ENCODE measurements around the gene PAQR6.

Gene PAQR6

DNA sequence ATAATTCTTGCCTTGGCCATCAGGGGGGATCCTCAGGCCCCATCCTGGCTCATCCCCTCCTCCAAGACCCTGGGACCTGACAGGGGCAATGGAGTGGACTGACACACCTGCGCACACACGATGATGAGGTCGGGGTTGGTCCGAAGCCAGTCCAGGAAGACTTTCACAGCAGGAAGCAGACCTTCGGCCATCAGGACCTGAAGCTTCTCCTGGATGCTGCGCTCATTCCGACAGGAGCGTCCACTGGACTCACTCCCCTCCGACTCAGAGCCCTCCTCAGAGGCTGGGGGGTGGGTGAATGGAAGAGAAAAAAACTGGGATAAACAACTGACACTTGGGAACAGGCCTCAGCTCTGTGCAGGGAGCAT is 15.4 kb upstream of the PAQR6 start:
- DNase-seq (ENCODE audit: low read depth in 2 of 3, low spot score in 2 of 3), result no peak

DNA sequence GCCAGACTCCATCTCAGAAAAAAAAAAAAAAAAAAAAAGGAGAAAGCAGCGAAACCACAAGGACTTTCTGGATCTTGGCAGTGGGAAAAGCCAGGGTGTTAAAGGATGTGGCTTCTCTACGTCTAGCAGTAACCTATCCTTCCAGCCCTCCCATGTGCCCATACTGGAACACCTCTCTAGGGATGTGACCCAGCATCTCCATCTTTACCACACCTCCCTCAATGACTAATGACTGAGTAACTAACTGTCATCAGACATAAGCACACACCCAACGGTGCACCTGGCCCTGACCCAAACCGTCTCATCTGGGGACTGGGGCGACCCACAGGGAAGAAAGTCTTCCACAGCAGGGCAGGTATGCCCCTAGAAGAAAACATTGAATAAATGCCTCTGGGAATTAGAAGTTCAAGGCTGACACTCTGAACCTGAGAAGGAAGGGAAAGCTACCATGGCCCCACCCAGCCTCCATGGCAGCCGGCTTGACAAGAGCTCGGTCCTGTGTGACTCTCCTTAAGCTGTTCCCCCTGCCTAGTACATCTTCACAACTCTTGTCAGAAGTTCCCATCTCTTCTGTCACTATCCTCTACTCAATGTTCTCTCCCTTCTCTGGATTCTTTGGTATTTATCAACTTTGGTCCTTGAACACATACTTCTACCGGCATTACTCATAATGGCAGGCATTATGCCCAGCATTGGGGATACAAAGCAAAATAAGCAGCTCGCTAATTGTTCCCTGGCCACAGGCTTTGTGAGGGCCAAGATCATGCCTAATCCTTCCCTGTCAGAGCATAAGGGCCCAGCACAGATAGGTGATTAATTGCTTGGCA is 14.8 kb upstream of the PAQR6 start:
- no peak for DNase-seq (ENCODE audit: low read depth in 2 of 3, low spot score in 2 of 3)

GRCh38 chr1:156260896-156261295 is 13.0 kb upstream of the PAQR6 start:
- no peak for DNase-seq (ENCODE audit: low read depth in 2 of 3, low spot score in 2 of 3)

GRCh38 chr1:156259805-156260204 is 11.9 kb upstream of the PAQR6 start:
- DNase-seq (ENCODE audit: low read depth in 2 of 3, low spot score in 2 of 3), result no peak

- no peak for DNase-seq (ENCODE audit: low read depth in 2 of 3, low spot score in 2 of 3)
These were observed 11.0 kb upstream of the PAQR6 start for GRCh38 chr1:156258859-156259258.

GRCh38 chr1:156257711-156258110 is 9.9 kb upstream of the PAQR6 start:
- no peak for DNase-seq (ENCODE audit: low read depth in 2 of 3, low spot score in 2 of 3)

DNA sequence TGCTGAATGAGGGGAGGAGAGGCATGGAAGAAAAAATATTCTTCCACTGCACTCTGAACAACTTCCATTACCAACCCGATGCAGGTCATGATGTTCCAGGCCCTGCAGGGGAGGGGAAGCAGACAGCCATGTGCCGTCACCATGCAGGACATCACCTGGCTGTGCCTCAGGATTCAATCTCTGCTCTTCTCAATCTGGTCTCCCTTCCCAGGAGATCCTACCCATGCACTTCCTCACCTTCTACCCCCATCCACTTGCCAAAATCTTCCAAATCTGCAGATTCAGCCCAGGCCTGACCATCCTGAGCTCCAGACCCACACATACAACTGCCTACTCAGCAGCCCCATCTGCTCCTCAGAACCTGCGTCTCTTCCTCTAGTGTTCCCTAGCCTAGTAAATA is 5.8 kb upstream of the PAQR6 start:
- DNase-seq (ENCODE audit: low read depth in 2 of 3, low spot score in 2 of 3), result no peak

GRCh38 chr1:156251527-156251926 is 3.7 kb upstream of the PAQR6 start:
- no peak for DNase-seq (ENCODE audit: low read depth in 2 of 3, low spot score in 2 of 3)

DNA sequence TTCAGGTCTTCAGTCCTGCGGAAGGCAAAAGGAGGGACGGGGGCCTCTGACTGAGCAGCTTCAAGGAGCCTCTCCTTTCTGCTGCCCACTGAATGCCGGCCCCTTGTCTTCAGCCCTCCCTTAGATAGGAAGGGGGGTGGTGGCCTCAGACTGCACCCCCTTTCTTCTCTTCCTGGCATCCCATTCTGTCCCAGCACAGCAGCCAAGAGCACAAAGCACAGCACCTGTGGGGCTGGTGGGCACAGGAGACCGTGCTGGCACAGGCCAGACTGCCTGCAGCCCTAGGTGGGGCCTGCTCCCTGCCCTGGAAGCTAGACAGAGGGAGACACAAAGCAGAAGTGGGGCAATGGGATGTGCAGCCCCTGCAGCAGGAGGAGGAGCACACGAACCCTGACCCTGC is 1.7 kb upstream of the PAQR6 start:
- no peak for DNase-seq (ENCODE audit: low read depth in 2 of 3, low spot score in 2 of 3)

- no peak for DNase-seq (ENCODE audit: low read depth in 2 of 3, low spot score in 2 of 3)
These were observed 447 bp upstream of the PAQR6 start for GRCh38 chr1:156248323-156248683.

DNA sequence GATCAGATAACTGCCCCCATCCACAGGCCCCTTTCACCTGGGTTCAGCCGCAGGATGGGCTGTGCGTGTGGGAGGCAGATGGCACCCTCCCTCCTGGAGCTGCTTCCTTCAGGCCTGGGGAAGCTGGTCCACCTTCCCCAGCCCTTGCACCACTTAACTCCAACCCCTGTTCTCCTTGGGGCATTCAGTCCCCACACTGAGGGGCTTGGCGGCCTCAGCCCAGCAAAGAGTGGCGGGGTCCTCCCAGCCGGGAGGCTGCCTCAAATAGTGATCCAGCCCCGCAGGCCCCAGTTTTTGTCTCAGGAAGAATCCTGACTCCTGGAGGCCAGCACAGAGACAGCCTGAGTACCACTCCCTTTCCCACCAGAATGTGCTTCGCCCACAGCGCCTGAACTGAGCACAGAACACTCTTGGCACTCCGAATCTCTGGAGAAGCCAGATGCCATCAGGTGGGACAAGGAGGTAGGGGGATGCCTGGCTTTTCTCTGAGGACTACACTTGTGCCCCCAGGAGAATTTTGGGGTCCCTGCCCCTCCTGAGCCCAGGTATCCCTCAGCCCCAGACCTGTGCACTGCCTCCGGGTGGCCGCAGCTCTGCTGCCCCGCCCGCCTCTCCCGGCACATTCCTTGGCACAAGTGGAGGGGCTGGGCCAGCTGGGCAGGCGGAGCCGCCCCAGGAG is 936 bp downstream of the PAQR6 start:
- no peak for DNase-seq (ENCODE audit: low read depth in 2 of 3, low spot score in 2 of 3)

DNA sequence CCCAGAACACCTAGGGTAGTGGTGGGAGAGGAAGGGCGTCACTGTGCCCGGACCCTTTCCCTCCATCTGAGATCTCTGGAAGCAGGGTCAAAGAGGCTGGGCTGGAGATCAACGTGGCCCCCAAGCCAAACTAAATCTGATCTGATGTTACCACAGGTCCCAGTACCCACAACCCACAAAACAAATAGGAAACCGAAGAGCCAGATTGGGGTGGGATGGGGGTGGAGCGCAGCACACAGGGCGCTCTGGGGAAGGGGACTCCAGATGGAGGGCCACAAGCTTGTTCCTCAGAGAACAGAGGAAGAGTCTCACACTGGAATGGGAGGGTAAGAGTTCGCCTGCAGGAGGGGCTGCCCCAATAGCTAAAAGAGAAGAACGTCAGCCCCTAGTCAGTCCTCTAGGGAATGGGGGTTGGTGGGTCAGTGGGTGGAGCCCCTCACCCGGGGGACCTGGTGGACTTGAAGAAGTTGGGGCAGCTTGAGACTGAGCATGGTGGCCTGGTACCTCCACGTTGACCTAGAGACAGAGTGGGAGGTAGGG is 1.5 kb downstream of the PAQR6 start:
- DNase-seq (ENCODE audit: low read depth in 2 of 3, low spot score in 2 of 3), result no peak

DNA sequence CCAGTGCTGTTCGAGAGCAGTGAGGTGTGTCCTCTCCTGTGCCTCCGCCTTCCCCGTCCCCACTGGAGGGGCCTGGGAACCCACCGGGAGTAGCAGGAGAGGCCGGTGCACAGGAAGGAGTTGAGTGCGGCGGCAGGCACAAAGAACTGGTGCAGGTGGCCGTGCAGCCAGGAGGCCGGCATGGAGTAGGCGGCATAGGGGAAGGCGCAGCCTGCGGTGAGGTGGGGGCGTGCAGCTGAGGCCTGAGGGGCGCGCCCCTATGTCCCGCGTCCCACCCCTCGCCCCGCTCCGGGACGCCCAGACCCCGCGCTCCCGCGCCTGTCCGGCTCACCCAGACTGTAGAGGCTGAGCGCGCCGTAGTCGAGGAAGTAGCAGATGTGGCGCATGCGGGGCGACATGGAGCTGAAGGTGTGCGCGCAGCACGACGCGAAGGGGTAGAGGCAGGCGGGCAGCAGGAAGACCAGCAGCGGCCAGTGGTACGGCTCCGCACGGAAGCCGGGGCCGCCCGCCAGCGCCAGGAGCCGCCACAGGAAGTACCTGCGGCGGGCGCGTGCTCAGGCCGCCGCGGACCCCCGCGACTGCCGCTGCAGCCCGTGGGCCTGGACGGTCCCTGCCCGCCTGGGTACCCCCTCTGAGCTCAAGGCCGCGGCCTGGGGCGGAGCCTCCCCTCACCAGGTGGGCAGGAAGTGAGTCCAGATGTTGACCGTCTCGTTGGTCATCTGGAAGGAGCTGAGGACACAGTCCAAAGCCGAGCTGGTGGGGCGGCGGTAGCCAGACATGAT is 2.2 kb downstream of the PAQR6 start:
- no peak for DNase-seq (ENCODE audit: low read depth in 2 of 3, low spot score in 2 of 3)

DNA sequence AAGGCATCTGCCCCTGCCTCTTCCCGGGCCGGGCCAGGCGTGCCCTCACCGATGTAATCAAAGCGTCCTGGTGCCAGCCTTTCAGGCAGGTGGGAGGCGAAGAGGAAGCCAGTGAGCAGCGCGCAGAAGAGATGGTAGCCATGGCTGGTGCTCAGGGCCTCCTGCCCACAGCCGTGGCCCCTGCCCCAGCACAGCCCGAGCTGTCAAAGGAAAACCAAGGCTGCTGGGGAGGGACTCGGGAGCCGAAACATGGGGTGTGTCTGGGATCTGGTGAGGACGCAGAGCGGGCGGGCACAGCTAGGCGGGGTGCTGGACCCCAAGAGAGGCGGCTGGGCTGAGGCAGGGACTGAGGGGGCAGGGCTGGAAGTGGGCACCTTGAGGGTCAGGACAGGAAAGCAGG is 3.1 kb downstream of the PAQR6 start:
- DNase-seq (ENCODE audit: low read depth in 2 of 3, low spot score in 2 of 3), result no peak

- no peak for DNase-seq (ENCODE audit: low read depth in 2 of 3, low spot score in 2 of 3)
These were observed 3.7 kb downstream of the PAQR6 start for GRCh38 chr1:156244126-156244525.

DNA sequence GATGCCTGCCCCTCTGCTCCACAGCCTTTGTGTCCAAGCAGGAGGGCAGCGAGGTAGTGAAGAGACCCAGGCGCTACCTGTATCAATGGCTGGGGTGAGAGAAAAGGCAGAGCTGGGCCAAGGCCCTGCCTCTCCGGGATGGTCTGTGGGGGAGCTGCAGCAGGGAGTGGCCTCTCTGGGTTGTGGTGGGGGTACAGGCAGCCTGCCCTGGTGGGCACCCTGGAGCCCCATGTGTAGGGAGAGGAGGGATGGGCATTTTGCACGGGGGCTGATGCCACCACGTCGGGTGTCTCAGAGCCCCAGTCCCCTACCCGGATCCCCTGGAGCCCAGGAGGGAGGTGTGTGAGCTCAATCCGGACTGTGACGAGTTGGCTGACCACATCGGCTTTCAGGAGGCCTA is 5.1 kb downstream of the PAQR6 start:
- no peak for DNase-seq (ENCODE audit: low read depth in 2 of 3, low spot score in 2 of 3)

DNA sequence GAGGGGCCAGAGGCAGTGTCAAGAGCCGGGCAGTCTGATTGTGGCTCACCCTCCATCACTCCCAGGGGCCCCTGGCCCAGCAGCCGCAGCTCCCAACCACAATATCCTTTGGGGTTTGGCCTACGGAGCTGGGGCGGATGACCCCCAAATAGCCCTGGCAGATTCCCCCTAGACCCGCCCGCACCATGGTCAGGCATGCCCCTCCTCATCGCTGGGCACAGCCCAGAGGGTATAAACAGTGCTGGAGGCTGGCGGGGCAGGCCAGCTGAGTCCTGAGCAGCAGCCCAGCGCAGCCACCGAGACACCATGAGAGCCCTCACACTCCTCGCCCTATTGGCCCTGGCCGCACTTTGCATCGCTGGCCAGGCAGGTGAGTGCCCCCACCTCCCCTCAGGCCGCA is 5.9 kb downstream of the PAQR6 start, which contains the start of gene BGLAP:
Gene BGLAP, plus strand, starts transcription at position 259 of the 400 bp plus-strand sequence. Its CDS starts 48 bp downstream, at position 307.
- DNase-seq (ENCODE audit: low read depth in 2 of 3, low spot score in 2 of 3), result no peak

DNA sequence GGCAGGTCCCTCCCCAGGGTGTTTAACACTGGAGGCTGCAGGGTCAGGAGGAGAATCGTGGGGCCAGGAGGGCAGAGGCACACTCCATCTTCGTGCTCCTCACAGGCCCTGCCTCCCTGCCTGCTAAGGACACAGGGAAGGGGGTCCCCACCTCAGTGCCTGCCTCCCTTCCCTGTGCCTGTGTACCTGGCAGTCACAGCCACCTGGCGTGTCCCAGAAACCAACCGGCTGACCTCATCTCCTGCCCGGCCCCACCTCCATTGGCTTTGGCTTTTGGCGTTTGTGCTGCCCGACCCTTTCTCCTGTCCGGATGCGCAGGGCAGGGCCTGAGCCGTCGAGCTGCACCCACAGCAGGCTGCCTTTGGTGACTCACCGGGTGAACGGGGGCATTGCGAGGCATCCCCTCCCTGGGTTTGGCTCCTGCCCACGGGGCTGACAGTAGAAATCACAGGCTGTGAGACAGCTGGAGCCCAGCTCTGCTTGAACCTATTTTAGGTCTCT is 6.5 kb downstream of the PAQR6 start:
- no peak for DNase-seq (ENCODE audit: low read depth in 2 of 3, low spot score in 2 of 3)

DNA sequence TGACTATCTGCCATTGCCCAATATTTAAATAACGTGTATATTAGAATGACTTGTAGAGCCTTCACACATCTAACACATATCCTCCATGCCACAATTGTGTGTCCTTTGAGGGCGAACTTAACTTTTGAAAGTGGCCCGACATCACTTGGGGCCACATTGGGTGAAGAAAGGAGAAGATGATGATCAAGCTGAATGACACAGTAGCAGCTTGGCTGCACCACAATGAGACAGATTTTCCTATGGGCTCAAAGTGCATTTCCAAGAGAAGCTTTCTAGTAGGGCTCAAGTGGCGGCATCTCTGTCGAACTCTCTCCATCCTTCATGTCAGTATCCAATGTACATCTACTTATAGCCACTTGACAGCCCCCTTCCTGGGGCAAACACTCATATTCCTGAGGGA is 9.6 kb downstream of the PAQR6 start:
- no peak for DNase-seq (ENCODE audit: low read depth in 2 of 3, low spot score in 2 of 3)

GRCh38 chr1:156236164-156236563 is 11.7 kb downstream of the PAQR6 start:
- no peak for DNase-seq (ENCODE audit: low read depth in 2 of 3, low spot score in 2 of 3)

- DNase-seq (ENCODE audit: low read depth in 2 of 3, low spot score in 2 of 3), result no peak
These were observed 14.3 kb downstream of the PAQR6 start for GRCh38 chr1:156233426-156234127.

Measured in activated CD8-positive, alpha-beta memory T cell treated with anti-CD3 and anti-CD28 coated beads for 48 hours (primary cell).